Measurements from ENCODE around the gene EML1.

EML1 gene

GRCh38 chr14:99781853-99782610, 11.2 kb upstream of the EML1 start:
- Mint-ChIP-seq H3K27me3 (peaks cover 47% of the 10 kb centered on the region), H3K4me1 (no peaks in the 10 kb centered on the region), H3K27ac (no peak overlapping the region), H3K9me3 (no peaks in the 10 kb centered on the region), H3K4me3 (no peak overlapping the region), H3K36me3 (no peaks in the 10 kb centered on the region)
- no peak for DNase-seq
- CTCF ChIA-PET, result no interaction called here

- no peak for DNase-seq
- Mint-ChIP-seq H3K27me3 (peaks cover 42% of the 10 kb centered on the region), H3K4me3 (no peak overlapping the region), H3K9me3 (no peaks in the 10 kb centered on the region), H3K27ac (no peak overlapping the region), H3K4me1 (peaks cover 3% of the 10 kb centered on the region), H3K36me3 (no peaks in the 10 kb centered on the region)
- CTCF ChIA-PET, result no interaction called here
Observed at GRCh38 chr14:99784508-99784907, 8.7 kb upstream of the EML1 start.

- no peak overlapping the region for H3K27ac Mint-ChIP-seq
- H3K4me1 Mint-ChIP-seq, result peaks cover 9% of the 10 kb centered on the region
- H3K27me3 Mint-ChIP-seq, result peaks cover 37% of the 10 kb centered on the region
- H3K9me3 Mint-ChIP-seq, result no peaks in the 10 kb centered on the region
- CTCF ChIA-PET, result no interaction called here
- H3K4me3 Mint-ChIP-seq, result no peak overlapping the region
- no peak for DNase-seq
- H3K36me3 Mint-ChIP-seq, result no peaks in the 10 kb centered on the region
Observed at GRCh38 chr14:99785426-99785825, 7.8 kb upstream of the EML1 start.

- H3K27ac Mint-ChIP-seq, result no peak overlapping the region
- DNase-seq, result no peak
- H3K9me3 Mint-ChIP-seq, result no peaks in the 10 kb centered on the region
- peaks cover 13% of the 10 kb centered on the region for H3K4me1 Mint-ChIP-seq
- CTCF ChIA-PET, result no interaction called here
- H3K36me3 Mint-ChIP-seq, result no peaks in the 10 kb centered on the region
- peaks cover 39% of the 10 kb centered on the region for H3K27me3 Mint-ChIP-seq
- no peak overlapping the region for H3K4me3 Mint-ChIP-seq
Observed at GRCh38 chr14:99786511-99786989, 6.7 kb upstream of the EML1 start.

- Mint-ChIP-seq H3K36me3 (no peaks in the 10 kb centered on the region), H3K27ac (no peak overlapping the region), H3K4me1 (peaks cover 16% of the 10 kb centered on the region), H3K27me3 (peaks cover 48% of the 10 kb centered on the region), H3K4me3 (no peak overlapping the region), H3K9me3 (no peaks in the 10 kb centered on the region)
- CTCF ChIA-PET, result no interaction called here
- DNase-seq, result no peak
Observed at GRCh38 chr14:99788713-99789112, 4.5 kb upstream of the EML1 start.

GRCh38 chr14:99789581-99789980, 3.6 kb upstream of the EML1 start:
- Mint-ChIP-seq H3K36me3 (no peaks in the 10 kb centered on the region), H3K4me3 (no peak overlapping the region), H3K27me3 (peaks cover 54% of the 10 kb centered on the region), H3K27ac (no peak overlapping the region), H3K4me1 (peaks cover 21% of the 10 kb centered on the region), H3K9me3 (no peaks in the 10 kb centered on the region)
- DNase-seq, result no peak
- CTCF ChIA-PET, result no interaction called here

GRCh38 chr14:99790201-99790977, 2.8 kb upstream of the EML1 start:
- DNase-seq, result no peak
- Mint-ChIP-seq H3K27ac (no peak overlapping the region), H3K4me3 (no peak overlapping the region), H3K27me3 (peaks cover 53% of the 10 kb centered on the region), H3K9me3 (no peaks in the 10 kb centered on the region), H3K36me3 (no peaks in the 10 kb centered on the region), H3K4me1 (peaks cover 21% of the 10 kb centered on the region)
- CTCF ChIA-PET, result no interaction called here

- Mint-ChIP-seq H3K27ac (no peak overlapping the region), H3K36me3 (no peaks in the 10 kb centered on the region), H3K4me1 (peaks cover 21% of the 10 kb centered on the region), H3K4me3 (no peak overlapping the region), H3K9me3 (no peaks in the 10 kb centered on the region), H3K27me3 (peaks cover 56% of the 10 kb centered on the region)
- no peak for DNase-seq
- CTCF ChIA-PET, result no interaction called here
Observed at GRCh38 chr14:99790978-99791376, 2.2 kb upstream of the EML1 start.

GRCh38 chr14:99791476-99792209, 1.6 kb upstream of the EML1 start:
- no peak overlapping the region for H3K4me3 Mint-ChIP-seq
- H3K27me3 Mint-ChIP-seq, result peaks cover 58% of the 10 kb centered on the region
- peaks cover 21% of the 10 kb centered on the region for H3K4me1 Mint-ChIP-seq
- H3K9me3 Mint-ChIP-seq, result no peaks in the 10 kb centered on the region
- H3K36me3 Mint-ChIP-seq, result no peaks in the 10 kb centered on the region
- CTCF ChIA-PET, result no interaction called here
- DNase-seq, result no peak
- no peak overlapping the region for H3K27ac Mint-ChIP-seq

GRCh38 chr14:99792210-99792535, 1.0 kb upstream of the EML1 start:
- CTCF ChIA-PET, result no interaction called here
- H3K4me1 Mint-ChIP-seq, result peaks cover 21% of the 10 kb centered on the region
- no peak for DNase-seq
- H3K4me3 Mint-ChIP-seq, result peak overlapping the region; percentile 66
- no peaks in the 10 kb centered on the region for H3K36me3 Mint-ChIP-seq
- no peak overlapping the region for H3K27ac Mint-ChIP-seq
- H3K27me3 Mint-ChIP-seq, result peaks cover 58% of the 10 kb centered on the region
- H3K9me3 Mint-ChIP-seq, result no peaks in the 10 kb centered on the region

- no peak overlapping the region for H3K27ac Mint-ChIP-seq
- H3K36me3 Mint-ChIP-seq, result no peaks in the 10 kb centered on the region
- H3K9me3 Mint-ChIP-seq, result no peaks in the 10 kb centered on the region
- CTCF ChIA-PET, result no interaction called here
- peaks cover 21% of the 10 kb centered on the region for H3K4me1 Mint-ChIP-seq
- peaks cover 59% of the 10 kb centered on the region for H3K27me3 Mint-ChIP-seq
- no peak for DNase-seq
- H3K4me3 Mint-ChIP-seq, result peak overlapping the region; percentile 66
Observed at GRCh38 chr14:99792551-99793212, 531 bp upstream of the EML1 start.

- peaks cover 20% of the 10 kb centered on the region for H3K4me1 Mint-ChIP-seq
- H3K36me3 Mint-ChIP-seq, result no peaks in the 10 kb centered on the region
- peak overlapping the region; percentile 37 for H3K4me3 Mint-ChIP-seq
- CTCF ChIA-PET, result no interaction called here
- no peak for DNase-seq
- peaks cover 67% of the 10 kb centered on the region for H3K27me3 Mint-ChIP-seq
- H3K9me3 Mint-ChIP-seq, result no peaks in the 10 kb centered on the region
- H3K27ac Mint-ChIP-seq, result no peak overlapping the region
Observed at GRCh38 chr14:99794151-99794780, 1.1 kb downstream of the EML1 start.

- Mint-ChIP-seq H3K4me3 (no peak overlapping the region), H3K27ac (no peak overlapping the region), H3K27me3 (peaks cover 67% of the 10 kb centered on the region), H3K36me3 (no peaks in the 10 kb centered on the region), H3K4me1 (peaks cover 15% of the 10 kb centered on the region), H3K9me3 (no peaks in the 10 kb centered on the region)
- CTCF ChIA-PET, result no interaction called here
- DNase-seq, result no peak
Observed at GRCh38 chr14:99795046-99795445, 1.8 kb downstream of the EML1 start.

GRCh38 chr14:99797231-99797630, 4.0 kb downstream of the EML1 start:
- Mint-ChIP-seq H3K9me3 (no peaks in the 10 kb centered on the region), H3K27me3 (peaks cover 63% of the 10 kb centered on the region)

More at GRCh38 chr14:99797231-99797630, 4.0 kb downstream of the EML1 start:
- CTCF ChIA-PET, result interaction anchor here (1.4 kb wide), 1 partner anchor 114 kb away, joined by 3 read pairs; no protein-coding TSS in a partner anchor
- DNase-seq, result no peak
- H3K36me3 Mint-ChIP-seq, result no peaks in the 10 kb centered on the region
- H3K4me3 Mint-ChIP-seq, result no peak overlapping the region
- peaks cover 8% of the 10 kb centered on the region for H3K4me1 Mint-ChIP-seq
- no peak overlapping the region for H3K27ac Mint-ChIP-seq
